ENCODE data around the gene SHC1.

Gene SHC1, protein sequence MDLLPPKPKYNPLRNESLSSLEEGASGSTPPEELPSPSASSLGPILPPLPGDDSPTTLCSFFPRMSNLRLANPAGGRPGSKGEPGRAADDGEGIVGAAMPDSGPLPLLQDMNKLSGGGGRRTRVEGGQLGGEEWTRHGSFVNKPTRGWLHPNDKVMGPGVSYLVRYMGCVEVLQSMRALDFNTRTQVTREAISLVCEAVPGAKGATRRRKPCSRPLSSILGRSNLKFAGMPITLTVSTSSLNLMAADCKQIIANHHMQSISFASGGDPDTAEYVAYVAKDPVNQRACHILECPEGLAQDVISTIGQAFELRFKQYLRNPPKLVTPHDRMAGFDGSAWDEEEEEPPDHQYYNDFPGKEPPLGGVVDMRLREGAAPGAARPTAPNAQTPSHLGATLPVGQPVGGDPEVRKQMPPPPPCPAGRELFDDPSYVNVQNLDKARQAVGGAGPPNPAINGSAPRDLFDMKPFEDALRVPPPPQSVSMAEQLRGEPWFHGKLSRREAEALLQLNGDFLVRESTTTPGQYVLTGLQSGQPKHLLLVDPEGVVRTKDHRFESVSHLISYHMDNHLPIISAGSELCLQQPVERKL

DNA sequence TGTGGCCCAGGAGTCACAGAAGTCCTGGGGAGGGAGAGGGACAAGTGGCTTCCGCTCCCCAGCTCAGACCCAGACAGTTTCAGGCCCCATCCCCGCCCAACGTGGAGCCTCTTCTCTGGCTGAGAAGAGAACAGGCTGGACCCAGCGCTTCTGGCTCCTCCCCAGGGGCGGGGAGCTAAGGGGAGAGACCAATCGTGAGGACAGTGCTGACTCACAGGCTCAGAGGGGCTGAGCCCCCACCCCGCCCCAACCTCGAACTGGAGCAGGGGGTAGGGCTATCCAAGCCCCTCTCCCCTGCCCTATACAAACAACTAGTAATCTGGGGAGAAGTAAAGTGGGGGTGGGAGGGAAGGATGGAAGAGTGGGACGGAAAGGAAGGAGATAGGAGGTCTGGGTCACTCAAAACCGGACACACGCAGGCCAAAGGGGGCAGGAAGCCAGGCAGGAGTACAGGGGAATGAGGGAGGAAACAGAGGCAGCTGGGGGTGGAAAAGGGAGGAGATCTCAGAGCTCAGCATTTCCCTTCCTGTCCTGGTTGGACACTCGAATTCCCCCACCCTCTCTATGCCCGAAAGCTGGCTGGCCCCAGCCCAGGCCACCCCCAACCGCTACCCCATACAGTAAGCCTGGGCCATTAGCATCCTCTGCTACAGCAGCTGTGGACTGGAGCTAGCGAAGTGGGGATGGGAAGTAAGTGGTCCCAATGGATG lies at the start of gene SHC1:
Gene SHC1 (minus strand): TSS at position 117 of the 710 bp plus-strand sequence. CDS start 221 bp downstream, outside the sequence.
- peak; percentile 71 for DNase-seq

DNA sequence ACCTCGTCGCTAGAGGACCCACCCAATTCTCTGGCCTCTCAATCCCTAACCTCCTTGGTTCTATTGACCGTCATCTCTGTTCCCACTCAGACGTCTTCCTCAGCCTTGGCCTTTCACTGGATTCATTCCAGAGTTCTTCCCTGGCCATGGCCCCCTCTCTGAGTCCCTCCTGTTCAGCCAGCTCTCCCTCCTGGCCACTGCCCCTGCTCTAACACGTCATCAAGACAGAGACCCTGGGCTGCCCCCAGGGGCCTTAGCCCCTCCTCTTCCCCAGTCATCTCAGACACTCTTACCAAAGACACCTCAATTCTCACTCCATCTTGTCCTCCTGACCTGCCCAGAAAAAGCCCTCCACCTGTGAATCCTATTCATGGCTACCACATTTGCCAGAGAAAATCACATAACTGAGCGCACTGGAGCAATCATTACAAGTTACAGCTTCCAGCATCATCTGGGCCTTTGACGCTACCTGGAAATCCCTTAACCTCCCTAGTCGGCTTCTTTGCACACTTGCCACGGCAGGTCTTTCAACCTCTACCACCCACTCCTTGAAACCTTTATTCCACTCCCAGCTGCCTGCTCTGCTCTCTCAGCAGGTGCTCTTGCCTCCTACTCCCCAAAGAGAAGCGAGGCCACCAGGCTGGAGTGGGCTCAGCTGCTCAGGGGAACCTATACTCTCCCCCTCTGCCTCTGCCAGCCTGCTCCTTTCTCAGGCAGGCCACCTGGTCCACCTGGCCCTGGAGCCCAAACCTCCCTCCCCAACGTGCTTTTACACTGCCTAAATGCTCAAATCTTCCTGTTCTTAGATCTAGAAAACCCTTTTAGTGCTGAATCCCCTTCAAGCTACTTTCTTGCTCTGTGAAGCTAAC lies 49.1 kb upstream of the SHC1 start:
- no peak for DNase-seq

DNA sequence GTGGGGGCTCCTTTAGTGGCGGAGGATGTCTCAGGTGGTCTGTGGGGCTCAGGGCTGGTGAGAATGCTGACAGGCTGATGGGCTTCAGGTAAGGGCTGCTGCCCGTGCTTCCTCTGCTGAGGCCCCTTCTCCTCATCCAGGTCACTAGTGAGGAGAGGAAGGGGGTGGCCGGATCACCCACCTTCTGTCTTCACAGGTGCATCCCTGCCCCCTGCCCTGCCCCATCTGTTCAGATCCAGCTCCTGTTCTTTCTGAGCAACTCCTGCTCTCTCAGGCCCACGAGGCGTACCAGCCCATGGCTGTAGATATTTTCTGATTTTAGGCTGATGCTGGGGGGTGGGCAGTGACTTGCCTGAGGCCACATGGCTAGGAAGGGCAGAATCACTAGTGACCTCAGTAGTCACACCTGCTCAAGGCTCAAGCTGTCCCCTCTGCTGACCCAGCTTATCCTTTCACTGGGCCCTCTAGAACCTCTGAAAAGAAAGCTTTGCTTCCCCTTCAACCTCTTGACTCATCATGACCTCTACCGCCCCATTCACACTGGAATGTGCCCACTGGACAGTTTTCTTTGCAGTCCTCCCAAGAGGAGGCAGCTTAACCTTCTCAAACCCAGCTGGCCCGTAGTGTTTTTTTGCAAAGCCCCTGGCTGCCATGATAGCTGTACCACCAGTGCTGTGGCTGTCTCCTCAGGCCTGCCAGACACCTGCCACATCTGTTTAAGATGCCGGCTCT lies 48.2 kb upstream of the SHC1 start:
- no peak for DNase-seq

DNA sequence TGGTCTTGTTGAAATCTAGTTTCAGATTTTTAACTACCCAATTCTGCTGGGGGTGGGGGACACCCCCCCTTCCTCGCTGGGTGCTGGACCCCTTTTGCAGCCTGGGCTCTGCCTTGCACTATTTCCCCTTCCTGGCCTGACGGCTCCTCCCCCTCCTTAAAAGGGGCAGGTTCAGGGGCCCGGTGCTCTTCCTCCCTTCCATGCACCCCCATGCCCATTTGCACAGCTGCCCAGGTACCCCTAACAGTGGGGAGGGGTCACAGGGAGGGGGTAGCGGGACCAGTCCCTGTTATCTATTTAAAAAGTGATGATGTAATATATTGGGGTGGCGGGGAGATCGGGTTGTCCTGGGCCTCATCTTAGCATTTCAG lies 47.4 kb upstream of the SHC1 start:
- DNase-seq: no peak

DNA sequence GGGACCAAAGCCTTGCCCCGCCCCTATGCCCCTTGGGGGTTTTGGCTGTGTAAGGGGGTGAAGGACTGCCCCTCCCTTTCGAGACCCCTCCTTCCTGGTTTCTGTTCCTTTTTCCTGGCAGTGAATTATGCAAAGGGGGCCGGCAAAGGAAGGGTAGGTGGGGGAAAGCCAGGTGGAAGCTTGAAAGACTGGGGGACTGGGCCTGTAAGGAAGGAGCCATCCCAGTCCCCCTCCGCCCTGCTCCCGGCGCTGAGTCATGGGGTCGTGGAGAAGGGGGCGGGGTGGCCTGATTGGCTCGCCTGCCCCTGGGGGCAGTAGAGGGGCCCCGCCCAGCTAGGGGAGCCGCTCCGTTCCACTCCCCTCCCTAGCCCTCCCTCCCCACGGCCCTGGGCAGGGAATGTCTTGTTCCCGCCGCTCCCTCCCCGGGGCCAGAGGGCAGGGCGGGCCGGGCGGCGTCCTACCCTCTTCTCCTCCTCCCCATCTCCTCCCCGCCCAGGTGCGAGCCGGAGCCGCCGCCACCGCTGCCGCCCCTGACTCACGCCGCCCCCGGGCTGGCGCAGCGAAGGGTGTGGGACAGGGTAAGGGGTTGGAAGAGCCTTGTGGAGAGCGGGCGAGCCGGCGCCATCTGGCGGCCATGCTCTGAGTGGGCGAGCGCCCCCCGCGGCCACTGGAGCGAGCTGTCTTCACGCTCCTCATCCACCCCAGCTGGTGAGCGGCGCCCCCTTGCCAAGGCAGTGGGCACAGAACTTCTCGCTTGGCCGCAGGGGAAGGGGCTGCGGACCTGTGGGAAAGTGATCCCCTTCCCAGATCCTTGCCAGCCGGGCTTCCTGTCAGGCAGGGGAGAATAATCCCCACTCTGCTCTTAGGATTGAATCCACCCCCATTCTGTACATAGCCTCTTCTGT lies 46.7 kb upstream of the SHC1 start:
- peak; percentile 94 for DNase-seq

DNA sequence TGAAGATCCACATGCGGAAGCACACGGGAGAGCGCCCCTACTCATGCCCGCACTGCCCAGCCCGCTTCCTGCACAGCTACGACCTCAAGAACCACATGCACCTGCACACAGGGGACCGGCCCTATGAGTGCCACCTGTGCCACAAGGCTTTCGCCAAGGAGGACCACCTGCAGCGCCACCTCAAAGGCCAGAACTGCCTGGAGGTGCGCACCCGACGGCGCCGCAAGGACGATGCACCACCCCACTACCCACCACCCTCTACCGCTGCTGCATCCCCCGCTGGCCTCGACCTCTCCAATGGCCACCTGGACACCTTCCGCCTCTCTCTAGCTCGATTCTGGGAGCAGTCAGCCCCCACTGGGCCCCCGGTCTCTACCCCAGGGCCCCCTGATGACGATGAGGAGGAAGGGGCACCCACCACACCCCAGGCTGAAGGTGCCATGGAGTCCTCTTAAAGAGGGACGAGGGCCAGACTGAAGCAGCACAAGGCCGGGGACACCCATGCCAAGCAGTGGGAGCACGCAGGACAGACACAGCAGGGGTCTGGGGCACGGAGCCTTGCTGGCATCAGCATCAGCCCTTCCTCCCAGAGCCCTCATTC lies 45.8 kb upstream of the SHC1 start:
- peak; percentile 57 for DNase-seq

DNA sequence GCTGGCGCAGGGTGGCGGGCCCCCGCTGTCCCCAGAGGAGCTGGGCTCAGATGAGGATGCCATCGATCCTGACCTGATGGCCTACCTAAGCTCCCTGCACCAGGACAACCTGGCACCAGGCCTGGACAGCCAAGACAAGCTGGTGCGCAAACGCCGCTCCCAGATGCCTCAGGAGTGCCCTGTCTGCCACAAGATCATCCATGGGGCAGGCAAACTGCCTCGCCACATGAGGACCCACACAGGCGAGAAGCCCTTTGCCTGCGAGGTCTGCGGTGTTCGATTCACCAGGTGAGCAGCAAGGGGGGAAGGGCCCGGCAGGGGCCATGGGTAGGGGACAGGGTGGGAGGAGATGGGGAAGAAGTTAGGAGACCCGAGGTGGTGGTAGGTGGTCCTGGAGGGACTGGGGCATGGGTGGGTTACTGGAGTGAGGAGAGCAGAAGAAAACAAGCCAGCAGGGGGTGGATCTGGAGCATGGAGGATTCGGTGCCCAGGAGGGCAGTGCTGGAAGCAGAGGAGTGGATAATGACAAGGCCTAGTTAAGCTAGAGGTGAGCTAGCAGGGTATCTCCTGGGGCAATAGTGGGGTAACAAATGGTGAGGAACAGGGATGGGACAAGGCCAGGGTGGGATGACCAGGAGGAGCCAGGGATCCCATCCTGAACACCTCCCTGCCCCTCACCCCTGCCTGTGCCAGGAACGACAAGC lies 45.1 kb upstream of the SHC1 start:
- DNase-seq: peak; percentile 50

DNA sequence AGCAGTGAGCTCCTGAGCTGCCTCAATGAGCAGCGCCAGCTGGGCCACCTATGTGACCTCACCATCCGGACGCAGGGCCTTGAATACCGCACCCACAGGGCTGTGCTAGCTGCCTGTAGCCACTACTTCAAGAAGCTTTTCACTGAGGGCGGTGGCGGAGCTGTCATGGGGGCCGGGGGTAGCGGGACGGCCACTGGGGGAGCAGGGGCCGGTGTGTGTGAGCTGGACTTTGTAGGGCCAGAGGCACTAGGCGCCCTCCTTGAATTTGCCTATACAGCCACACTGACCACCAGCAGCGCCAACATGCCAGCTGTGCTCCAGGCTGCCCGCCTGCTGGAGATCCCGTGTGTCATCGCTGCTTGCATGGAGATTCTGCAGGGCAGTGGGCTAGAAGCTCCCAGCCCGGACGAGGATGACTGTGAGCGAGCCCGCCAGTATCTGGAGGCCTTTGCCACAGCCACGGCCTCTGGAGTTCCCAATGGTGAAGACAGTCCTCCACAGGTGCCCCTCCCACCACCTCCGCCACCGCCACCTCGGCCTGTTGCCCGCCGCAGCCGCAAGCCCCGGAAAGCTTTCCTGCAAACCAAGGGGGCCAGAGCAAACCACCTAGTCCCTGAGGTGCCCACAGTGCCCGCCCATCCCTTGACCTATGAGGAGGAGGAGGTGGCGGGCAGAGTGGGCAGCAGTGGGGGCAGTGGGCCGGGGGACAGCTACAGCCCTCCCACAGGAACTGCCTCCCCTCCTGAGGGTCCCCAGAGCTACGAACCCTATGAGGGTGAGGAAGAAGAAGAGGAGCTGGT lies 44.4 kb upstream of the SHC1 start:
- DNase-seq: peak; percentile 49

DNA sequence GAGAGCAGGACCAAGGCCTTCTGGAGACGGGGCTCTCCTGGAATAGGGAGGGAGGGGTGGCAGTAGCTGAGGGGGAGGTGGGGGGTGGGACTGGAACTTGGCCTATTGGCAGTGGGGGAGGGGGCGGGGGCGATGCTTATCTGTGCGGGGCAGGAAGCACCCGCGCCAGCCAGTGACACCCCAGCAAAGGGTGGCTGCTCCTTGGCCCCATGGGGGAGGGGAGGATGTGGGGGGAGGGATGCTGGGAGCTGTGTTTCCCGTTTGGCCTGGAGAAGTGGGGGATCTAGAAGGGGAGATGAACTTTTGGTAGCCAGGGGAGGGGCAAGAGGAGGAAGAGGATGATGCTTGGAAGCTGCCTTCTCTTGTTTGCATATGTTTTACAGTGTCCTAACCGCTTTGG lies 43.1 kb upstream of the SHC1 start:
- DNase-seq: peak; percentile 50

DNA sequence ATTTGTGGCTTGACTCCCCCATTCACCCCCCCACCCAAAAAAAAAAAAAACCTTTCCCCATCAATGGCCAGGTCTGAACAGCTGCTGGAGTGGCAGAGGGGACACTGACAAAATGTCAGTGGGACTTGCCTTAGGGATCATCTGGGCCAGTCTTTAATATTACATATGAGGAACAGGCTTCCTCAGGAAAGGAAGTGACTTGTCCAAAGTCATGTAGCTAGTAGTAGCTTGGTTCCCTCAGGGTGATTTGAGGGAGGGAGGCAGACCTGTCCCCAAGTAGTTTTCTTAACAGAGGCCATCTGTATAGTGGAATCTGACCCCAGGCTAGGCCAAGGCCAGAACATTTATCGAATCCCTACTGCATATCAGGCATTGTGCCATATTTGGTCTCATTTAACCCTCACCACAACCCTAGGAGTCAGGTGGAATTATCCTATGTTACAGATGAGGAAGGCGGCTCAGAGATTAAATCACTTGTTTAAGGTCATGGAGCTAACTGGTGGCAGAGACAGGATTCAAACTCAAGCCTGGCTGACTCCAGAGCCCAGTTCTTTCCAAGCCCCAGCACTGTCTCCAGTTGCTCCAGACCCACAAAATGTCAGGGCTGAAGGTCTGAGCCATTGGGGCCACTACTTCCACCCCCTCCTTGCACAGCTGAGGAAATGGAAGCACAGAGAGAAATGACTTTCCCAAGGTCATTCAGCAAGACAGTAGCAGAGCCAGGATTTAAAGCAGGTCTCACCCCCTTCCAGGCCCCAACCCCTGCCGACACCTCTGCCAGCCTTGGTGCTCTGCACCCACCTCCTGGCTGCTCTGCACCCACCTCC lies 42.4 kb upstream of the SHC1 start:
- DNase-seq: peak; percentile 48

DNA sequence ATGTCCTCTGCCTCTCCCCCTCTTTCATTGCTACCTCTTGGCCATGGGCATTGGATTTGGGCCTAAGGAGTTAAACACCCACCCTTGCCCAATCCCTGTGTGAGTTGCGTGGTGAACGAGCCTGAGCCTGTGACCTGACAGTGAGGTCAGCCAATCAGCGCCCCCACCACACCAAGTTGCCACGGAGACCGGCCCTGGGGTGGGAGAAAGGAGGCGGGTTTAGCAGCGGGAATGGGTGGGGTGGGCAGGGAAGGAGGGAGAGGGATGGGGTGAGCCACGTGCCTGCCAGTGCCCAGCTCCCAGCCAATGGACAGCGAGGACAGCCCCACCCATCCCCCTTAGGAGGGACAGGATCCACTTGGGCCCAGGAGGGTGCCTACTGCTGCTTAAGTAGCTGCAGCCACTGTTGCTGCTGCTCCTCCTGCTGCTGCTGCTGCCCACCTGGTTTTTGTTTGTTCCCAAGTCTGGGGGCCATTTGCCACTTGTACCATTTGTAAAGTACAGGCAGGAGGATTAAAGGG lies 41.5 kb upstream of the SHC1 start:
- DNase-seq: peak; percentile 51

DNA sequence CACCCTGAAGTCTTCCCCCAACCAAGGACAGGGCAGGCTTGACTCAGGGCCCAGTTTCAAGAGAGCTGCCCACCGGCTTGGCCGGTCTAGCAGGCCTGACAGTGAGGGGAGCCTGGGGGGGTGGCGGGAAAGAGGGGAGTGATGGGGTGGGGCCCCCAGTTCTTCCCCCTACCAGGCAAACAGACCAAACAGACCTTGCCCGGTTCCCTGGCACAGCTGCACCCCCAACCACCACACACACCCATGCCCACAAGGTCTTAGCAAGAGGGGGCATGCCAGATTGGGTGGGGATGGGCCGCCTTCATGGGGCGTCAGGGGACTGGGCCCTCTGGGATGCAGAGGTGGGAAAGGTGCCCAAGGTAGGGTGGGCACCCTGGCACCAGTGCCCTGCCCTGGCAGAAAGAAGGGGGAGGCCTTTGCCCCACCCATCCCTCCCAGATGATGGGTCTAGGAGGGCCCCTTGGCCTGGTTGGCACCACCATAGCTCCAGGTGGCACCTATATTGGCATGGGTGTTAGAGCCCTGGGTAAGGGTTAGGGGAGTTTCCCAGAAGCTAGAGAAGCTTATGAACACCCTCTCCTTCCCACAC lies 41.0 kb upstream of the SHC1 start:
- DNase-seq: peak; percentile 47

DNA sequence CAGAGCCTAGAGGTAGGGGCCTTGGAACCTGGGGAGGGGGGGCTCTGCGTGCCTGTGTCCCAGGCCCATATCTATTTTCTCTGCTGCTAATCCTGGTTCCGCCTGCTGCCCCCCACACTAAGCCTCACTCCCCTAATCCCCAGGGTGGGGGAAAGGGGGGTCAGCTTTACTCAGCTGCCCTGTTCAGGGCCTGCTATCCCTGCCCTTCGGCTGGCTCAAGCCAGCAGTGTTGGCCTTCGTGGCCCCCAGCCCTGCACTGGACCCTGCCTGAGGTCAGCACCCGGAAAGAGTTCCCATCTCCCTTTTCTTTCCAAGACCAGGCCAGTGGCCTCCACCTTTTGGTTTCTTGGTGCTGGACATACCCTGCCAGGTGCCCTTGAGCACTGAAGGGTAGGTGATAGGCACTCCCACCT lies 40.5 kb upstream of the SHC1 start:
- DNase-seq: peak; percentile 51

DNA sequence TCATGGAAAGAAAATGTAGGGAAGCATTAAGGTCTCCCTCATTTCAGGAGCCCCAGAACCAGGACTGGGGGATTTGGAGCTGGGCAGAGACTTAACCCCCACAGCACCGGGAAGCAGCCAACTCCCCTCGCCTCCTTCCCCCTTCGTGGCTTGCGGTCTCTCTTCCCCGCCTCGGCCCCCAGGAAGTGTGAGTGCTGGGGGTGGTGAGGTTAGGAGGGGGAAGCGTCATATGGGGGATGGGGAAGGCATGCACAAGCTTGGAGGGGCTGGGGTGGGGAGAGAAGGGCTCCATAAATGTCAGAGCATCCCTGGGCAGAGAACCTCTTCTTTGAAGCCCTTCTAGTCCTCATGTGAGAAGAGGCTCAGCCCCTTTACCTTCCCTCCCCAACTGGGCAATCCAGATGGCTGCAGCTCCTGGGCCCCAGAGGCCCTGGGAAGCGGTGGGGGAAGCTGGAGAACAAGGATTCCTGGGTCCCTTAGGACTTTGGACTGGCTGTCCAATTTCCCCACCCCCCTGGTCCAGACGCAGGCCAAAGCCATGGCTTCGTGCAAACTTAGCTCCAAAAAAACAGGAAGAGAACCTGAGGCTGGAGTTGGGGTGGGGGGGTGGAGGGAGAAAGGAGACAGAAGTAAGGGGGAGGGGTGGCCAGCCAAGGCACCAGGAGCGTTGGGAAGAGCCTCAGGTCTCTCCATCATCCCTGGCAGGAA lies 39.8 kb upstream of the SHC1 start:
- peak; percentile 53 for DNase-seq

DNA sequence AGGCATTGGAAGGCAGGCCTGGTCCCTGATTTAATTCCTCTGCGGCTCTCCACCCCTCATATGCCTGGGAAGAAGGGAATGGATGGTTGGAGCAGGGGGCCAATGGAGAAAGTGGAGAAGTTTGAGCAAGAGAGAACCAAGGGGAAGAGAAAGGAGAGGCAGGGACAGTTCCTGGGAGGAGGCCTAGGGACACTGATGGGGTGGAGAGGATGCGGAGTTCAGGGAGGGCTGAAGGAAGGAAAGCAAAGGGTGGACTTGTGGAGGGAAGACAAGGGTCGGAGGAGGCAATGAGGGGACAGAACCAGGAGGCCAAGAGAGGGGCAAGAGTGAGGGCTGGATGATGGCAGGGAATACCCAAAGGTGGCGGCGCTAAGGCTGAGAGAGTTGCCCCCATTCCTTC lies 39.2 kb upstream of the SHC1 start:
- peak; percentile 44 for DNase-seq

DNA sequence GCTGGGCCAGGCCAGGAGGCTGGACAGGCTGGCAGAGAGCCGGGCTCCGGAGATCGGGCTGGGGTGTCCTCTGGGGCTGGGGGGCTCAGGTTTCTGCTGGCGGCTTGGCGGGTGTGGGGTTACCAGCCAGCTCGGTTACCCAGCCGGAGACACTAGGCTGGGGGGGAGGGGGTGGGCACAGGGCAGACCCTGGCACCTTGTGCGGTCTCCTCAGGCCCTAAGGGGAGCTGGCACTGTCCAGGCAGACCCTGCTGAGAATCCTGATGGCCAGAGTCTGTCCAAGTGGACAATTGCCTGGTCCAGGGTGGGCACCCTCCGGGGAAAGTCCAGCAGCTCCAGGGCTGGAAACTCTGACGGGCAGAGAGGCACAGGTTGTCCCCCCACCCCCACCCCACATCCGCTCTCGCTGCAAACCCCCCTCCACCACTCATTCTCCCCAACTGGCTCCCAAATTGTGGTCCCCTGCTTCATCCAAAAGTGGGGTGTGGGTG lies 38.7 kb upstream of the SHC1 start:
- DNase-seq: peak; percentile 47
